ENCODE measurements around the gene PUM2. TPM values are rescaled to one million over a fixed set of nuclear protein-coding genes. Genes with fewer than 3 reads are reported as not detected.

The PUM2 gene
- total RNA-seq, 1 donor from 2014 or later, result 123 TPM

DNA sequence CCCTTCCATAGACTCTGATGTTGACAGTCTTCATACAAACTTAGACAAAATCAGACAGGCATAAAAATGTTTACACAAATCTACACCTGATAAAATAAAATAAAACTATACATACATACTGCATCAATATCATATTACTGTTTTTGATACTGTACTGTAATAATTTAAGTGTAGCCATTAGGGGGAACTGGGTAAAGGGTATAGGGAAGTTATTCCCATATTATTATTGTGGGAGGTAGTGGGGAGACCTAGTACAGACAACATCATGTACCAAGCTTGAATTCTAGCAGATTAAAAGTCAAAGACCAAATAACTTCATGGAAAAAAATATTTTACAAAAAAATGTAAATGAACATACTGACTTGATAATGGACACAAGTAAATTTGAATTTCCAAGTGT lies 43.3 kb downstream of the PUM2 start:
- H3K27me3 Mint-ChIP-seq, result no peaks in the 10 kb centered on the region
- H3K9me3 Mint-ChIP-seq (ENCODE audit: low read depth), result no peaks in the 10 kb centered on the region
- no peaks in the 10 kb centered on the region for H3K4me1 Mint-ChIP-seq (ENCODE audit: low read depth)
- no peak overlapping the region for H3K4me3 Mint-ChIP-seq (ENCODE audit: low read depth)
- TF ChIP-seq, protein P1, sequence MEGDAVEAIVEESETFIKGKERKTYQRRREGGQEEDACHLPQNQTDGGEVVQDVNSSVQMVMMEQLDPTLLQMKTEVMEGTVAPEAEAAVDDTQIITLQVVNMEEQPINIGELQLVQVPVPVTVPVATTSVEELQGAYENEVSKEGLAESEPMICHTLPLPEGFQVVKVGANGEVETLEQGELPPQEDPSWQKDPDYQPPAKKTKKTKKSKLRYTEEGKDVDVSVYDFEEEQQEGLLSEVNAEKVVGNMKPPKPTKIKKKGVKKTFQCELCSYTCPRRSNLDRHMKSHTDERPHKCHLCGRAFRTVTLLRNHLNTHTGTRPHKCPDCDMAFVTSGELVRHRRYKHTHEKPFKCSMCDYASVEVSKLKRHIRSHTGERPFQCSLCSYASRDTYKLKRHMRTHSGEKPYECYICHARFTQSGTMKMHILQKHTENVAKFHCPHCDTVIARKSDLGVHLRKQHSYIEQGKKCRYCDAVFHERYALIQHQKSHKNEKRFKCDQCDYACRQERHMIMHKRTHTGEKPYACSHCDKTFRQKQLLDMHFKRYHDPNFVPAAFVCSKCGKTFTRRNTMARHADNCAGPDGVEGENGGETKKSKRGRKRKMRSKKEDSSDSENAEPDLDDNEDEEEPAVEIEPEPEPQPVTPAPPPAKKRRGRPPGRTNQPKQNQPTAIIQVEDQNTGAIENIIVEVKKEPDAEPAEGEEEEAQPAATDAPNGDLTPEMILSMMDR (IDR thresholded peaks at IDR 0.05; ENCODE audit: unreplicated experiment), result no peak
- H3K27ac Mint-ChIP-seq, result no peak overlapping the region
- H3K36me3 Mint-ChIP-seq (ENCODE audit: insufficient read depth), result peaks cover 27% of the 10 kb centered on the region
- DNase-seq (ENCODE audit: low spot score, unreplicated experiment), result no peak

DNA sequence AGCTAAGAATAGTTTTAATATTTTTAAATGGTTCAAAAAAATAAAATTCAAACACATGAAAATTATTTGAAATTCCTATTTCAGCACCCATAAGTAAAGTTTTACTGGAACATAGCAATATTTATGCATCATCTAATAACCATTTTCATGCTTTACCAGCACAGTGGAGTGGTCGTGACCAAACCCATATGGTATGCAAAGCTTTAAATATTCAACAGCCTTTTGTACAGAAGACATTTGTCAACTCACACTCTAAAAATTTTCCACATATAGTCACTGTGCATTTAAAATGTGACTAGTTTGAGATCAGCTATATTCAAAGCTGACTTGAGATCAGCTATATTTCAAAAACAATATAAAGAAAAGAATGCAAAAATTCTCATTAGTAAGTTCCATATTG lies 46.2 kb downstream of the PUM2 start:
- no peak for DNase-seq (ENCODE audit: low spot score, unreplicated experiment)
- H3K27ac Mint-ChIP-seq, result no peak overlapping the region
- no peak overlapping the region for H3K4me3 Mint-ChIP-seq (ENCODE audit: low read depth)
- TF ChIP-seq, protein P1 (IDR thresholded peaks at IDR 0.05; ENCODE audit: unreplicated experiment), result no peak
- H3K4me1 Mint-ChIP-seq (ENCODE audit: low read depth), result peaks cover 6% of the 10 kb centered on the region
- peaks cover 30% of the 10 kb centered on the region for H3K36me3 Mint-ChIP-seq (ENCODE audit: insufficient read depth)
- no peaks in the 10 kb centered on the region for H3K9me3 Mint-ChIP-seq (ENCODE audit: low read depth)
- no peaks in the 10 kb centered on the region for H3K27me3 Mint-ChIP-seq

DNA sequence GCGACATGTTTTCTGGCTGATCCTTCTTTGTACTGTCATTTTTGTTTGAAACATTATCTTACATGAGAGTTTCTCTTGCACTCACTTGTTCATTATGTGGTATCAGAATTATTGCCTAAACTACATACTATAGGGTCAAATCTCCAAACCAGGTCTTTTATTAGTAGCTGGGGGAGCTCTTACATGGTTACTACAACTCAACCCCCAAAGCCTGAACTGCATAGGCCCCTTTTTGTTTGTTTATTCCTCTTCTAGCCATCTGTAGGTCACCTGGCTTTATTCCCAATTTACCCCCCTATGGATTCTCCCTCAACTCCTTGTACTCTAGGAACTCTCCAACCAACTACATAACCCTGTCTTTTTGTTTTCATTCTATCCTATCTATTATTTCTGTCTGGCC lies 46.7 kb downstream of the PUM2 start:
- Mint-ChIP-seq H3K9me3 (ENCODE audit: low read depth) (no peaks in the 10 kb centered on the region), H3K4me1 (ENCODE audit: low read depth) (peaks cover 6% of the 10 kb centered on the region), H3K27me3 (no peaks in the 10 kb centered on the region), H3K4me3 (ENCODE audit: low read depth) (no peak overlapping the region), H3K27ac (no peak overlapping the region), H3K36me3 (ENCODE audit: insufficient read depth) (peaks cover 30% of the 10 kb centered on the region)
- DNase-seq (ENCODE audit: low spot score, unreplicated experiment), result no peak
- TF ChIP-seq, protein P1 (IDR thresholded peaks at IDR 0.05; ENCODE audit: unreplicated experiment), result no peak

DNA sequence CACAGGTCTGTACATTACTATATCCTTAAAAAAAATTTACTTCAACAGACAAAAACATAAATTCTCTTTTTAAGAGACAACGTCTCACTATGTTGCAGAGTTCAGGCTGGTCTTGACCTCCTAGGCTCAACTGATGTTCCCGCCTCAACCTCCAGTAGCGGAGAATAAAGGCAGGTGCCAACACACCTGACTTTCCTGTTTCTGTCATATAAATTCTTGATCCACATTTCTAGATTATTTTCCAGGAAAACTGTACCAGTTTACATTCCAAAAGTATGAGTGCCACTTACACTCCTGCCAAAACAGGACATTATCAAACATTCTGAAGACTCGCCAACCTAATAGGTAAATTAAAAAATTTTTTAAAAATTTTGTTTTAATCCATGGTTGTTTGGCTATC lies 48.6 kb downstream of the PUM2 start:
- Mint-ChIP-seq H3K4me3 (ENCODE audit: low read depth) (no peak overlapping the region), H3K27ac (no peak overlapping the region), H3K36me3 (ENCODE audit: insufficient read depth) (peaks cover 26% of the 10 kb centered on the region), H3K27me3 (no peaks in the 10 kb centered on the region), H3K4me1 (ENCODE audit: low read depth) (peaks cover 6% of the 10 kb centered on the region), H3K9me3 (ENCODE audit: low read depth) (no peaks in the 10 kb centered on the region)
- DNase-seq (ENCODE audit: low spot score, unreplicated experiment), result no peak
- TF ChIP-seq, protein P1 (IDR thresholded peaks at IDR 0.05; ENCODE audit: unreplicated experiment), result no peak

DNA sequence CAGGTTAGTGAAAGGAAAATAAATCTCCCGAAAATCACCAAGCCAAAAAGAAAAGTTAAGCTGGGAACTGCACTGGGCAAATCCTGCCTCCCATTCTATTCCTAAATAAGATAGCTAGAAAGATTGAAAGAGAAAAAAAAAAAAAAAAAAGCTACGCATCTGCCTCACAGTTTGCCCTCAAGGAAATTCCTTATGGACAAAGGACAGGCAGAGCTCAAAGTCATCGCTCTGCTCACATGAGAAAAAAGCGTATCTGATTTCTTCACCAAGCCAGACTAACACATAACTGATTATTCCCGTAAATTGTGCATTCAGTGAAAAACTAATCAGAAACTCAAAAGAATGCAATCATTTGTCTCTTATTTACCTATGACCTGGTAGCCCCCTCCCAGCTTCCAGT lies 50.0 kb downstream of the PUM2 start:
- Mint-ChIP-seq H3K36me3 (ENCODE audit: insufficient read depth) (peaks cover 28% of the 10 kb centered on the region), H3K9me3 (ENCODE audit: low read depth) (no peaks in the 10 kb centered on the region), H3K27ac (peak overlapping the region; percentile 45), H3K4me3 (ENCODE audit: low read depth) (no peak overlapping the region), H3K4me1 (ENCODE audit: low read depth) (peaks cover 6% of the 10 kb centered on the region), H3K27me3 (no peaks in the 10 kb centered on the region)
- DNase-seq (ENCODE audit: low spot score, unreplicated experiment), result no peak
- TF ChIP-seq, protein P1 (IDR thresholded peaks at IDR 0.05; ENCODE audit: unreplicated experiment), result no peak

Data from progenitor cell of endocrine pancreas (in vitro differentiated cells).